ENCODE data around the gene SPIRE1.

DNA sequence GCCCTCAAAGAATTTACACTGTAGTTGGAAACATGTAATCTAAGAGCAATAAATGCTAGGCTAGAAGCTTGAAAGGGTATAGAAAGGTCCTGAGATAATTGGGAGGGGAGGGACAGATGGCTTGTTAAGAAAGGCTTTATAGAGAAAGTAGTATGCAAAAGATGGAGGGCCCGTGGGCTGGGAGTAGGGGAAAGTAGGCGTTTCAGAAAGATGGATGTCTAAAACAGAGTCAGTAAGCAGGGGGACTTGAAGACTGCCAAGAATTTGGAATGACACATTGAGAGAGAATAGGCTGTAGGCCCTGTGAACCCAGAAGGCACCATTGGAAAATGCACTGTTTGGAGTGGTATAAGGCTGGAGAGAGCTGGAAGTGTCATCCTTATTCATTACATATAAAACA lies 45.8 kb upstream of the SPIRE1 start:
- TF ChIP-seq, protein P1, sequence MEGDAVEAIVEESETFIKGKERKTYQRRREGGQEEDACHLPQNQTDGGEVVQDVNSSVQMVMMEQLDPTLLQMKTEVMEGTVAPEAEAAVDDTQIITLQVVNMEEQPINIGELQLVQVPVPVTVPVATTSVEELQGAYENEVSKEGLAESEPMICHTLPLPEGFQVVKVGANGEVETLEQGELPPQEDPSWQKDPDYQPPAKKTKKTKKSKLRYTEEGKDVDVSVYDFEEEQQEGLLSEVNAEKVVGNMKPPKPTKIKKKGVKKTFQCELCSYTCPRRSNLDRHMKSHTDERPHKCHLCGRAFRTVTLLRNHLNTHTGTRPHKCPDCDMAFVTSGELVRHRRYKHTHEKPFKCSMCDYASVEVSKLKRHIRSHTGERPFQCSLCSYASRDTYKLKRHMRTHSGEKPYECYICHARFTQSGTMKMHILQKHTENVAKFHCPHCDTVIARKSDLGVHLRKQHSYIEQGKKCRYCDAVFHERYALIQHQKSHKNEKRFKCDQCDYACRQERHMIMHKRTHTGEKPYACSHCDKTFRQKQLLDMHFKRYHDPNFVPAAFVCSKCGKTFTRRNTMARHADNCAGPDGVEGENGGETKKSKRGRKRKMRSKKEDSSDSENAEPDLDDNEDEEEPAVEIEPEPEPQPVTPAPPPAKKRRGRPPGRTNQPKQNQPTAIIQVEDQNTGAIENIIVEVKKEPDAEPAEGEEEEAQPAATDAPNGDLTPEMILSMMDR (IDR thresholded peaks at IDR 0.05; ENCODE audit: borderline replicate concordance, extremely low read depth, low read length, poor library complexity, severe bottlenecking): no peak
- no peak for TF ChIP-seq EZH2 (IDR thresholded peaks at IDR 0.05; ENCODE audit: borderline replicate concordance, low read depth, low read length, severe bottlenecking)
